Suprapubic skin (tissue), 4 donors: ENCODE results near the gene ITPRID2.

Source experiments
- CTCF ChIP-seq, 2 donors: fragments of 200-600 bp in 1 of 2; fragments of 450-650 bp in 1 of 2; sonication (generic) in 1 of 2; IDR thresholded peaks; one replicate each; pipeline ENCODE4 v1.5.1; 2016 to 2019; ENCODE audit warnings: antibody characterized with exemption in 2 of 2, mild to moderate bottlenecking in 1 of 2, moderate library complexity in 1 of 2
- EP300 ChIP-seq: sonication (generic); formaldehyde crosslinking; IDR thresholded peaks from one replicate; pipeline ENCODE4 v1.6.1; 2017; ENCODE audit warnings: antibody characterized with exemption
- POLR2AphosphoS5 ChIP-seq, 3 donors: sonication (generic); formaldehyde crosslinking; IDR thresholded peaks; one replicate each; pipeline ENCODE4 v1.6.1; 2017; ENCODE audit warnings: antibody characterized with exemption in 3 of 3

GRCh38 chr2:181957668-181958067 lies 66.1 kb downstream of the ITPRID2 start:
- TF ChIP-seq CTCF (IDR thresholded peaks at IDR 0.05) (no peak), POLR2AphosphoS5 (IDR thresholded peaks at IDR 0.05) (no peak), EP300 (no peak)
